ENCODE measurements around the gene TNNI2. TPM values are rescaled to one million over a fixed set of nuclear protein-coding genes. Genes with fewer than 3 reads are reported as not detected.

Gene TNNI2
- total RNA-seq, 2 donors from 2014 or later, result not detected

DNA sequence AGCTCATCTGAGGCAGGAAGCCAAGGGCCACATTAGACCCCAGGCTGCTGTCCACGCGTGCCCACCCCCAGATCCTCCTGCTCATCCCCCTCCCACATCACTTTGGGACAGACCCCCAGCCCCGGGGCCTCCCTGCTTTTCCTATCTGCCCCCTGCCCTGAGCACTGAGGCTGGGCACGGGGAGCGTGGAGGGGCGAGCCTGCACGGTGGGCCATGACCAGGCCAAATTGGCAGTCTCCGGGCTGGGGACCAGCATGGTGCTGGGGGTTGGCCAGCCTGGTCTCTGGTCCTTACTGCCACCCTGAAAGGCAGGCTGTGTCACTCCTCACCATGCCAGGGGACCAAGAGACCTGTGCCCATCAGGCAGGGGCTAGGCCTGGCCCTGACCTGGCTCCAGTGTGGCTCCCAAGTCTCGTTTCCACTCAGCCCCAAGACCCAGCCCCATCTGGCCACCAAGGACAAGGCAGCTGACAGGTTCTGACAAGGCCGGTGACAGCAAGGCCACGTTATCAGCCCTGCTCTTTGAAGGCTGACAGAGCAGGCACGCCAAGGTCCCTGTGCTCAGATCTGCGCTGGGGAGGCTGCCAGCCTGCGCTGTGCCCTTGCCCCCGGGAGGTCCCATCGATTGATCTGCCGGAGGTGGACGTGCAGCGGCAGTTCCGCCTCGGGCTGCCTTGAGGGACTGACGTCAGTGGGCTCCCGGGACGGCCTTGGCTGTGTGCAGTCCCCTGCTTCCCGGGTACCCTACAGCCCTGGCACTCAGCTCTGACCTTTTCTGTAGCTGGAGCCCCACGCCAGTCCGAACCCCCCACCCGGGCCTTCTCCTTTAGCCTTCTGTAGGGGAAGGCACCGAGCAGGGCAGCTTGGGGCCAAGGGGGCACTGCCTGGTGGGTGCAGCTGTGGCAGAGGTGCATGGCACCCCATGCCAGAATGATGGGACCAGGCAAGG is 3.6 kb downstream of the TNNI2 start:
- Histone ChIP-seq H3K27me3 (no peaks in the 10 kb centered on the region), H3K36me3 (no peaks in the 10 kb centered on the region), H3K9me3 (no peaks in the 10 kb centered on the region), H3K4me3 (no peak overlapping the region), H3K27ac (peak overlapping the region in 1 of 2 donors; percentile 35), H3K4me1 (peaks cover 0 to 33% of the 10 kb centered on the region in 2 donors)
- DNase-seq (ENCODE audit: low spot score), result no peak
- no peak for TF ChIP-seq CTCF (IDR thresholded peaks at IDR 0.05)

GRCh38 chr11:1843098-1843473 is 4.3 kb downstream of the TNNI2 start:
- H3K27ac ChIP-seq, result peak overlapping the region in 1 of 2 donors; percentile 35
- H3K4me3 ChIP-seq, result no peak overlapping the region
- H3K36me3 ChIP-seq, result no peaks in the 10 kb centered on the region
- no peak for TF ChIP-seq CTCF (IDR thresholded peaks at IDR 0.05)
- H3K9me3 ChIP-seq, result no peaks in the 10 kb centered on the region
- no peaks in the 10 kb centered on the region for H3K27me3 ChIP-seq
- peaks cover 0 to 27% of the 10 kb centered on the region in 2 donors for H3K4me1 ChIP-seq
- DNase-seq (ENCODE audit: low spot score), result no peak

DNA sequence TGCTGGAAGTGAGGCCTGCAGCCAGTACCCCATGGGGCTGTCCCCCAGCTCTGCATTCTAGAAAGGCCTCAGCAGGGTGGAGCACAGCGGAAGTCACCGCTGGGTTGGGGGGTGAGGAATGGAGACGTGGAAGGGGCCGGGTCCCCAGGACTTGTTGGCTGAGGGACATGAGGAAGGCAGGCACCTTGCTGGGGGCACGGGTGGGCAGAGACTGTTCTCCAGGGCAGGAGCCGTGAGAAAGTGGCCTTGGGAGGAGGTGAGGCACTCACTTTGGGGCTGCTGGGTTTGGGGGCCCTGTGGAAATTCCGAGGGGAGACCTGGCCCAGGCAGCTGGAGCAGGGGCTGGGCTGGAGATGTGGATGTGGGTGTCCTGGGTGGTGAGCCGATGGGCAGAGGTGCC is 5.0 kb downstream of the TNNI2 start:
- DNase-seq (ENCODE audit: low spot score), result no peak
- H3K27ac ChIP-seq, result no peak overlapping the region
- H3K36me3 ChIP-seq, result no peaks in the 10 kb centered on the region
- no peaks in the 10 kb centered on the region for H3K27me3 ChIP-seq
- no peaks in the 10 kb centered on the region for H3K9me3 ChIP-seq
- TF ChIP-seq CTCF (IDR thresholded peaks at IDR 0.05), result no peak
- H3K4me3 ChIP-seq, result no peak overlapping the region
- peaks cover 0 to 26% of the 10 kb centered on the region in 2 donors for H3K4me1 ChIP-seq

DNA sequence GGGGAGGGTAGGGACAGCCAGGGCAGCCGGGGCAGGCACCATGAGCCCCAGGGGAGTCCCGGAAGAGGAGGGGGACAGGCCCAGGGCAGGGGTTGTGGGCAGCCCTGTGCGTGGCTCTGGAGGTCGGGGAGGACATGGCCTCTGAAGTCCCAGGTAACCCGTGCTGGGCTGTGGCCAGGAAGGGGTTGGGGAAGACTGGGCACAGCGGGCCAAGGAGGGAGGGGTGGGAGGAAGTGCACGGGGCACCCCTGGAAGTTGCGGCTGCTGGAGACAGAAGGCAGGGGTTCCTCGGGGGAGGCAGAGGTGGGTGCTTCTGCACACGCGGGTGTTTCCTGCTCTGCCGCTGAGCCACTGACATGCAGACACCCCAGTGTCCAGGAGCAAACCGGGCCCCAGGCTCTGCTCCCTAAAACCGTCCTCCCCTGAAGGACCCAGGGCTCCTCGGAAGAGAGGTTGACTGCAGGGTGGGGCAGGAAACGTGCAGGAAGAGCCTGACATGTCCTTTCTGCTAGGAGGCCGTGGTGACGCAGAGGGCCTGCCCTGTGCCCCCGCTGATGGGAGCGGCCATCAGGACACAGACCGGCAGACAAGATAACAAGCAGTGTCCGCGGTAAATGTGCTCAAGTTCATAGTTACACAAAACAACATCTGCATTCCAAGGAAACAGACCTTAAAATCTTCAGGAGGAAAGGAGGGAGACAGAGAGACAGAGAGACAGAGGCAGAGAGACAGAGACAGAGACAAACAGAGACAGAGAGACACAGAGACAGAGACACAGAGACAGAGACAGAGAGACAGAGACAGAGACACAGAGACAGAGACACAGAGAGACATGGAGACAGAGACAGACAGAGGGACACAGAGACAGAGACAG is 5.7 kb downstream of the TNNI2 start:
- Histone ChIP-seq H3K9me3 (no peaks in the 10 kb centered on the region), H3K4me1 (peaks cover 0 to 26% of the 10 kb centered on the region in 2 donors), H3K27me3 (no peaks in the 10 kb centered on the region), H3K27ac (peak overlapping the region in 1 of 2 donors; percentile 16), H3K4me3 (no peak overlapping the region), H3K36me3 (no peaks in the 10 kb centered on the region)
- no peak for TF ChIP-seq CTCF (IDR thresholded peaks at IDR 0.05)
- peak; percentile 80 for DNase-seq (ENCODE audit: low spot score)

- Histone ChIP-seq H3K4me1 (peaks cover 0 to 26% of the 10 kb centered on the region in 2 donors), H3K36me3 (no peaks in the 10 kb centered on the region), H3K4me3 (no peak overlapping the region), H3K27ac (no peak overlapping the region), H3K9me3 (no peaks in the 10 kb centered on the region), H3K27me3 (no peaks in the 10 kb centered on the region)
- no peak for TF ChIP-seq CTCF (IDR thresholded peaks at IDR 0.05)
- no peak for DNase-seq (ENCODE audit: low spot score)
Observed at GRCh38 chr11:1845095-1845429, 6.3 kb downstream of the TNNI2 start.

Data from right atrium auricular region (tissue), 2 donors.